SK-N-MC (cell line): ENCODE data around the gene IZUMO1.
"Not testable (repeated sequence)": the region's sequence is repeated elsewhere in the genome, so short reads cannot be mapped to it uniquely, and the experiment has no call there.

Experiments
- DNase-seq: peaks from one replicate; pipeline ENCODE4 v3.0.0-alpha.2; 2011; ENCODE audit warnings: low read depth, low spot score
- H3K27ac ChIP-seq: fragments of 200-600 bp; sonication (generic); 2 replicates; pipeline ENCODE4 v1.5.1; 2016; ENCODE audit warnings: mixed run types
- H3K36me3 ChIP-seq: fragments of 200-600 bp; sonication (generic); 2 replicates; pipeline ENCODE4 v1.6.1; 2017; ENCODE audit warnings: antibody characterized with exemption, low read length, mixed read lengths; ENCODE audit not compliant: insufficient read depth
- H3K4me3 ChIP-seq: fragments of 200-600 bp; sonication (generic); 2 replicates; pipeline ENCODE4 v1.5.1; 2016
- H3K9ac ChIP-seq: fragments of 200-600 bp; sonication (generic); 2 replicates; pipeline ENCODE4 v1.8.0; 2017; ENCODE audit warnings: mixed run types, mixed read lengths; ENCODE audit not compliant: insufficient read length
- H3K9me3 ChIP-seq: fragments of 200-600 bp; sonication (generic); 2 replicates; pipeline ENCODE4 v1.6.1; 2017; ENCODE audit warnings: low read depth, mild to moderate bottlenecking, antibody characterized with exemption, low read length, moderate library complexity, mixed read lengths
- EZH2 ChIP-seq: fragments of 200-600 bp; sonication (generic); IDR thresholded peaks from one replicate; pipeline ENCODE4 v1.6.1; 2017; ENCODE audit warnings: antibody characterized with exemption
- FOXP2 ChIP-seq: optimal IDR thresholded peaks from 2 replicates; pipeline ENCODE3; 2011; ENCODE audit warnings: mild to moderate bottlenecking, moderate library complexity; ENCODE audit not compliant: insufficient read depth; ENCODE audit errors: extremely low read length, control extremely low read depth
- POLR2AphosphoS5 ChIP-seq: IDR thresholded peaks from 2 replicates; pipeline ENCODE4 v1.6.1; 2012; ENCODE audit warnings: mild to moderate bottlenecking, low read depth, low read length, borderline replicate concordance

IZUMO1 gene

DNA sequence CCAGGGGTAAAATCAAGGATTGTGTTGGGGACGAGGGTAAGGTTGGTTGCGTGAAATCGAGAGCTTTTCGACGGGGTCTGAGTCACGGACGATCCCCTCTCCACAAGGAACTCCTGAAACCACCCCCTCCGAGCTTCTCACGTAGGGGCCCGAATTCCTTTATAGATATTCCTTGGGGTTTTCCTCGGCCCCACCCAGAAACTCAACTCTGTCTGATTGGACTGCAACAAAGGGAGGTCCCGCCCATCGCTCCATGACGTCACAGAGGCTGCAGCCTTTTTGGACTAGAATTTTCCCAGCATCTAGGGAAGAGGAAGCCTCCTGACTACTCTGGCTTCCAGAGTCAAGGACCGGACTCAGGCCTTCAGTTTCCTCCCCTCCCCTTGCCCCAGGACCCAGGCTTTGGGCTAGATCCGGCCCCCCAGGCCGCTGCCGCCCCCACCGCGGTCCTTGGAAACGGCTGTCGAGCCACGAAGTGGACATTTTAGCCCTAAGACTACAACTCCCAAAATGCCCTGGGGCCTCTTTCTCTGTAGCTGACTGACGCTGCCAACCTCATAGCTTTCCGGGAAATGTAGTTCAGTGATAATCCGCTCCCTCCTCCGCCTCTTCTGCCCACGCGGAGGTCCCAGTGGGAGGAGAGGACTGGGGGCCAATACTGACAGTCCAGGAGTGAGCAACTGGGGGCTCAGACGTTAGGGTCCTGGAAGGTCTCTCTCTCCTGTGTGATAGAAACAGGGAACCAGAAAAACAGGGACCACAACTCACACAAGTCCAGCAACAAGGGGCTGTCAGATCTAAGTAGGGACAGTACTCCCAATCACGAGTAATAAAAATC, at the start of gene IZUMO1:
IZUMO1 (minus strand) TSS at position 172 of the 838 bp plus-strand sequence. CDS start 1,050 bp downstream, outside the sequence.
- Histone ChIP-seq H3K36me3 (no peaks in the 10 kb centered on the region), H3K27ac (peak within 1 kb of the TSS; percentile 77), H3K9me3 (no peaks in the 10 kb centered on the region), H3K9ac (peak within 1 kb of the TSS; percentile 33), H3K4me3 (peak within 1 kb of the TSS; percentile 79)
- peak; percentile 79 for DNase-seq
- TF ChIP-seq POLR2AphosphoS5 (peak; percentile 50), EZH2 (no peak)

DNA sequence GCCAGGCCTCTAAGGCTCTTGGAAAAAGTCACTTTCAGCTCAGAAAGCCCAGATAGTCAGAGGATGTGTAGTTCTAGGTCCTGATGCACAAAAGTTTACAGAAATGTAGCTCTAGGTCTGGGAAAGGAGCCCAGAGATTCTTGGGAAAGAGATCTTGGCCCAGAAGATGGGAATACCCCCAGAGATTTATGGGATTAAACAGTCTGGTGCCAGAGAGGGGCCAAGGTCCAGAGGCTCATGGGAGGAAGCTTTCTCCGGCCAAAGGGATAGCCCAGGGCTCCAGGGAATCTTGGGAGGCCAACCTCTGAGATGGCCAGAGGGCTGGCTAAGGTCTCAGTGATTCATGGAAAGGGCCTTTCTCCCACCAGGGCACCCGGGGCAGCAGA, 49.0 kb upstream of the IZUMO1 start:
- no peak overlapping the region for H3K9ac ChIP-seq
- peak overlapping the region; percentile 79 for H3K27ac ChIP-seq
- DNase-seq: no peak

DNA sequence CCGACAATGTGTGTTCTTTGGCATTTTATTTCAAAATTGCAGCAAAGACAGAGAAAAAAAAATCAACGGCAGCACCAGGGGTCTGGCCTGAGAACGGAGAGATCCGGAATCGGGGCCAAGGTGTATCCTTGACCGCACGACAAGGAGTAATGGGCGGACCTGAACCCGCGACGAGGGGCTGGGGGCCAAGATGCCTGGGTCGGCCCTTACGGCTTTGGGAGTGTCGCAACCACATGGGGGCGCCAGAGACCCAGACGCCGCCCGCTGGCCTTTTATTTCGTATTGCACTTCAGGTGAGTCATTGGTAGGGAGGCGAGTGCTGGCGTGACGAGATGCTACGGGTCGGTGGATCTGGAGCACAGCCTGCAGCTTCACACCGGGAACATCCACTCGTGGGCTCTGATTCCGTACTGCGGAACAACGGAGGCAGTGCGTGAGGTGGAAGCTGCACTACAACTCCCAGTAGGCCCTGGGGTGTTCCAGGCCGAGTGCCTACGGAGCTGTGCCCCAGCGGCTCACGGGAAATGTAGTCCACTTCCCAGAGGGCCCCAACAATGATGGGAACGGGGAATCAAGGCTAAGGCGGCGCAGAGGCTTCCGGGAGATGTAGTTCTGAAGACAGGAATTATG, 48.5 kb upstream of the IZUMO1 start:
- DNase-seq: peak; percentile 87
- no peaks in the 10 kb centered on the region for H3K9me3 ChIP-seq
- H3K27ac ChIP-seq: no peak overlapping the region; the same call in 1 of the 2 replicates
- no peaks in the 10 kb centered on the region for H3K36me3 ChIP-seq
- H3K9ac ChIP-seq: peak overlapping the region; percentile 14
- peak overlapping the region; percentile 88 for H3K4me3 ChIP-seq
- TF ChIP-seq EZH2: no peak
- TF ChIP-seq POLR2AphosphoS5: peak; percentile 70; the same call in 1 of the 2 replicates

More for the DNA sequence above, 49.0 kb upstream of the IZUMO1 start:
- Histone ChIP-seq H3K36me3 (no peaks in the 10 kb centered on the region), H3K4me3 (peak overlapping the region; percentile 88), H3K9me3 (no peaks in the 10 kb centered on the region)
- TF ChIP-seq EZH2: no peak
- TF ChIP-seq POLR2AphosphoS5: no peak
- TF ChIP-seq FOXP2: no peak

DNA sequence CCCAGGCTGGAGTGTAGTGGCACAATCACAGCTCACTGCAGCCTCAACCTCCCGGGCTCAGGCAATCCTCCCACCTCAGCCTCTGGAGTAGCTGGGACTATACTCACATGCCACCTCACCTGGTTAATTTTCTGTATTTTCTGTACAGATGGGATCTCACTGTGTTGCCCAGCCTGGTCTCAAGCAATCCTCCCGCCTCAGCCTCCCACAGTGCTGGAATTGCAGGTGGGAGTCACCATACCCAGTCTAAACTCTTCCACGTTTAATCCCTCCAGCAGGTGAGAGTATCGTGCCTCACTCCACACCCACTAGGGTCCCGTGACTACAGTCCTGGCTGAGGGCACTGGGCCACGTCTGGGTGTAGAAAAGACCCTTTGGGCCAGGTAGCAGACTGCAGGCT, 47.6 kb upstream of the IZUMO1 start:
- H3K9me3 ChIP-seq: no peaks in the 10 kb centered on the region
- no peaks in the 10 kb centered on the region for H3K36me3 ChIP-seq
- no peak overlapping the region for H3K9ac ChIP-seq
- H3K27ac ChIP-seq: no peak overlapping the region
- no peak for DNase-seq
- TF ChIP-seq EZH2 (no peak), FOXP2 (no peak), POLR2AphosphoS5 (no peak)
- no peak overlapping the region for H3K4me3 ChIP-seq

DNA sequence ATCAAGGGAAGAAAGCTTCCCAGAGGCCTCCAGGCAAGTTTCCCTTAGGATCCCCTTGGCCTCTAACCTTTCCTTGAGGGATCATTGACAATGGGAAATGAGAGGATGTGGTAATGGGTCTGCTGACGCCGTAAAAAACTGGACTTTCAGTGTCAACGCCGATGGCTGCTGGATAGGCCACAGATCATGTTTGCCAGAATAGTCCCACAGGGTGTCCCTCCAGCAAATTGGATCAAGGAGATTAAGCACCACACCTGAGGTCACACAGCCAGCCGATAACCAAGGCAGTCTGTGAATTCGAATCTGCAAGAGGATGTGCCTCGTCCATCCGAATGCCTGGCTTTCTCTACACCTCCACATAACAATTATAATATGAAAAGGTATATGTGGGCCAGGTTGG, 46.6 kb upstream of the IZUMO1 start:
- no peak for DNase-seq
- no peaks in the 10 kb centered on the region for H3K36me3 ChIP-seq
- H3K4me3 ChIP-seq: no peak overlapping the region
- H3K9me3 ChIP-seq: no peaks in the 10 kb centered on the region
- H3K9ac ChIP-seq: no peak overlapping the region
- H3K27ac ChIP-seq: no peak overlapping the region
- no peak for TF ChIP-seq POLR2AphosphoS5

DNA sequence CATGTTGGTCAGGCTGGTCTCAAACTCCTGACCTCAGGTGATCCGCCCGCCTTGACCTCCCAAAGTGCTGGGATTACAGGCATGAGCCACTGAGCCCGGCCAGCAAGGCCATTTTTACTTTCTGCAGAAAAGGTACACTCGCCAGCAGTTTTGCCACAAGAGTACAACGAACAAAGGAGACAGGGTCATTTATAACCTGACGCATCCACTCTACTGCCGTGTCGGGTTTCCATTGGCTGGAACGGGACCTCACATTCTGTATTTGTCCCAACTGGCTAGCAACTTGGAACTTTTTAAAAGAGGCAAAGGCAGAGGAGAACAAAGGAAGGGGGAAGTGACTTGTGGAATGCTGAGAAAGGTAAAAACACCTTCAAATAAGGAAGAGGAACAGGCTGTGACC, 40.6 kb upstream of the IZUMO1 start:
- not testable (repeated sequence) for H3K9ac ChIP-seq, H3K9me3 ChIP-seq, DNase-seq, H3K4me3 ChIP-seq, H3K36me3 ChIP-seq, H3K27ac ChIP-seq

DNA sequence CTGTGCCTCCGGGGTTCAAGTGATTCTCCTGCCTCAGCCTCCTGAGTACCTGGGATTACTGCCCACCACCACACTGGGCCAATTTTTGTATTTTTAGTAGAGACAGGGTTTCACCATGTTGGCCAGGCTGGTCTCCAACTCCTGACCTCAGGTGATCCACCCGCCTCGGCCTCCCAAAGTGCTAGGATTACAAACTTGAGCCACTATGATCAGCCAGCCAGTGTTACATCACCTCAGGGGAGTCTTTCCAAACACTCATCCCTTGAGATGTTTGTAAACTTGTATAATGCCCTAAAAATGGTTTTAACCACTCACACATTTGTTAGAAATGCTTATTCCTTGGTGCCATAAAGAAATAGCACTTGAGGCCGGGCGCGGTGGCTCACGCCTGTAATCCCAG, 39.7 kb upstream of the IZUMO1 start:
- H3K4me3 ChIP-seq, H3K36me3 ChIP-seq, H3K9me3 ChIP-seq, H3K9ac ChIP-seq, DNase-seq, H3K27ac ChIP-seq: not testable (repeated sequence)

DNA sequence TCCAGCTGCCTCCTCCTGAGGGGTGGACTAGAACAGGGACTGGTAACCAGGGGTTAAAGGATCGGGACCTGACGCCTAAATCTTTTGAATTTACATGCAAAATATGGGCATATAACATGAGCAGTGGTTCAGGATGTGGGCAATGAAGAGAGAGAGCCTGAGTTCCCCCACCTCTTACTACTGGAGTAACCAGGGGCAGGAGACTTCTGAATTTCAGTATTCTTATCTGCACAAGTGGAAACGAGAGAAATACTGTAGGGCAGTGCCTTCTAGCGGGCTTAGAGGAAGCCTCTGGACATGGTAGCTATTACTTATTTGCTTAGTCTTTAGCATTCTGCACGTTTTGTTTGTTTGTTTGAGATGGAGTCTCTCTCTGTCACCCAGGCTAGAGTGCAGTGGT, 37.8 kb upstream of the IZUMO1 start:
- no peaks in the 10 kb centered on the region for H3K36me3 ChIP-seq
- no peak for DNase-seq
- no peak overlapping the region for H3K9ac ChIP-seq
- H3K27ac ChIP-seq: no peak overlapping the region
- H3K4me3 ChIP-seq: no peak overlapping the region
- H3K9me3 ChIP-seq: no peaks in the 10 kb centered on the region
- no peak for TF ChIP-seq FOXP2
- no peak for TF ChIP-seq POLR2AphosphoS5
- TF ChIP-seq EZH2: no peak
